NB4 (cell line): ENCODE measurements around the gene AQP2.

Source experiments
- CTCF ChIP-seq: IDR thresholded peaks from one replicate; pipeline ENCODE4 v1.5.1; 2012; ENCODE audit warnings: low read depth, low read length
- MYC ChIP-seq: IDR thresholded peaks from 2 replicates; pipeline ENCODE4 v1.6.1; 2011; ENCODE audit warnings: low read depth, low read length

GRCh38 chr12:49998453-49998852, 47.9 kb downstream of the AQP2 start:
- TF ChIP-seq CTCF = no peak
- no peak for TF ChIP-seq MYC
